ENCODE data around the gene LRP8. TPM values are rescaled to one million over a fixed set of nuclear protein-coding genes. Genes with fewer than 3 reads are reported as not detected.

Gene LRP8
- total RNA-seq, 2 donors from 2014 or later, result 39.8 to 43.7 TPM

DNA sequence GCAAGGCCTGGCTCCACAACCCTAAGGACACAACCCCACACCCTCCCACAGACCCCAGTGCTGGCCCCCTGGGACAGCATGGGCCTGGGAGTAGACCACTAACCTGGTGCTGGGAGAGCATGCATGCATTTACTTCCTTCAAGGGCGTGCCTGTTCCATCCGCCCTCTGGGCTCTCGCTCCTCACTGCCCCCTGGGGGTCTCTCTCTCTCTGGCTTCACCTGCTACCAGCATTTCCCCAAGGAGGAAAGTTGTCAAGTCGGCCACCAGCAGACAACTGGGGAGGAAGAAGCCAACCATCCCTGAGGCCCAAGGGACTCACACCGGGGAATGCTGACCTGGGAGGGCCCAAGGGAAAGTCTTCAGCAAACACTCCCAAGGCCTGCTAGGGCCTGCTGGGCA, 6.5 kb downstream of the LRP8 start:
- H3K27ac Mint-ChIP-seq, result peak overlapping the region in 1 of 2 donors; percentile 20
- ATAC-seq (no peak), DNase-seq (ENCODE audit: low spot score in 2 of 2) (no peak)
- H3K9me3 Mint-ChIP-seq, result no peaks in the 10 kb centered on the region
- H3K36me3 Mint-ChIP-seq, result peaks cover 21 to 24% of the 10 kb centered on the region in 2 donors

- H3K9me3 Mint-ChIP-seq, result no peaks in the 10 kb centered on the region
- H3K27ac Mint-ChIP-seq, result no peak overlapping the region
- peaks cover 15 to 20% of the 10 kb centered on the region in 2 donors for H3K36me3 Mint-ChIP-seq
- DNase-seq (ENCODE audit: low spot score in 2 of 2), result no peak
- no peak for ATAC-seq
Observed at GRCh38 chr1:53320646-53321045, 7.2 kb downstream of the LRP8 start.

- Mint-ChIP-seq H3K9me3 (no peaks in the 10 kb centered on the region), H3K36me3 (peaks cover 3 to 8% of the 10 kb centered on the region in 2 donors), H3K27ac (peak overlapping the region in 1 of 2 donors; percentile 47)
- ATAC-seq, result no peak
- DNase-seq (ENCODE audit: low spot score in 2 of 2), result no peak
Observed at GRCh38 chr1:53319296-53320101, 8.4 kb downstream of the LRP8 start.

GRCh38 chr1:53317646-53318539, 10.0 kb downstream of the LRP8 start:
- peaks cover 0 to 6% of the 10 kb centered on the region in 2 donors for H3K36me3 Mint-ChIP-seq
- no peaks in the 10 kb centered on the region for H3K9me3 Mint-ChIP-seq
- DNase-seq (ENCODE audit: low spot score in 2 of 2) (no peak), ATAC-seq (no peak)
- H3K27ac Mint-ChIP-seq, result peak overlapping the region in 1 of 2 donors; percentile 79

- no peaks in the 10 kb centered on the region for H3K9me3 Mint-ChIP-seq
- DNase-seq (ENCODE audit: low spot score in 2 of 2), result no peak
- no peak for ATAC-seq
- peak overlapping the region in 1 of 2 donors; percentile 79 for H3K27ac Mint-ChIP-seq
- H3K36me3 Mint-ChIP-seq, result peaks cover 0 to under 1% of the 10 kb centered on the region in 2 donors
Observed at GRCh38 chr1:53316766-53317581, 10.9 kb downstream of the LRP8 start.

DNA sequence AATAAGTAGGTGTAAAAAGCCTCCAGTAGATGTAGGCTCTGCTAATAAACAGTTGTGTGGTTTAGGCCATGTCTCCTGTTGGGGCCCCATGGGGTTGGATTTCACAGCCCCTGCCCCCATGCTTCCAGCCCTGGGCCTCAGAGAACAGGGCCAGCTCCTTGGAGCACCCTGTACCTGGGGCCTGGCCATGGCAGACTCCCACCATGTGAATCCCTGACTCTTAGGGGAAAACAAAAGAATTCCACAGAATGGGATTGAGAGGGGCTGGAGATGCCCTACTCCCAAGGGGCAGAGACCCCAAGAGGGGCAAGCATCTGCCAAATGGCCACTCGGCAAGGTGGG, 11.5 kb downstream of the LRP8 start:
- ATAC-seq (no peak), DNase-seq (ENCODE audit: low spot score in 2 of 2) (no peak)
- Mint-ChIP-seq H3K27ac (no peak overlapping the region), H3K36me3 (no peaks in the 10 kb centered on the region), H3K9me3 (no peaks in the 10 kb centered on the region)

- Mint-ChIP-seq H3K36me3 (no peaks in the 10 kb centered on the region), H3K27ac (peak overlapping the region; percentile 2 to 92), H3K9me3 (no peaks in the 10 kb centered on the region)
- DNase-seq (ENCODE audit: low spot score in 2 of 2) (no peak), ATAC-seq (no peak)
Observed at GRCh38 chr1:53315456-53316423, 12.1 kb downstream of the LRP8 start.

DNA sequence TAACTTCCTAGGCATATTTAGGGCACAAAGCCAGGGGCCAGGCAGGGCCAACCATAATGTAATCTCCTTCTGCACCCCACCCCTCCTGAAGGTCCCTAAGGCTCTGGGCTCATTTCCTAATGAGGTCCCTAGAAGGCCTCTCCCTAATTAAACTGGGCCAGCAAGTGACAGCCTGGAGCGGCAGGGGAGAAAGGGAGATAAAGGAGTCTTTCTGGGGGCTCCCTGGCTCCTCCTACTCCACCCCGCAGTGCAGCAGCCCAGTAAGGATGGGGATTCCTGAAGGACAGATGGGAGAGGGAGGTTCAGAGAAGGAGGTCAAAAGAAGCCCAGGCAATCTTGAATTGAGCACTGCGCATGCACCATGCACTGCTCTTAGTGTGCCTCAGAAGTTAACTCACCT, 12.8 kb downstream of the LRP8 start:
- no peaks in the 10 kb centered on the region for H3K36me3 Mint-ChIP-seq

DNA sequence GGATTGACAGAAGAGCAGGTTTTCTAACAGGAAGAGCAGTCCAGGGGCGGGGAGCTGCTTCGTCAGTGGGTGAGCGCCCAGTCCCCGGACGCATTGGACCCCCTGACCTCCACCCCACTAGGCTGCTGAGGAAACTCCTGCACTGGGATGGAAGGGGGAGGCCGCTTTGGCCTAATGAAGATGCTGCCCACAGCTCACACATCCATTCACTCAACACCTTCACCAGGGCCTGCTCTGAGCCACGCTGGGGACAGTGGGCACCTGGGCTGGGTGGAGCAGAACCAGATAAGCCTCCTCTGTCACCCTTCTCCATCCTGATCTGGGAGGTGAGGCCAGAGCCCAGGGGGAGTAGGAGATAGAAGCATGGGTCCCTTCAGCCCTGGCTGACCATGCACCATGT, 13.3 kb downstream of the LRP8 start:
- ATAC-seq (no peak), DNase-seq (ENCODE audit: low spot score in 2 of 2) (no peak)
- peak overlapping the region in 1 of 2 donors; percentile 85 for H3K27ac Mint-ChIP-seq
- no peaks in the 10 kb centered on the region for H3K9me3 Mint-ChIP-seq
- no peaks in the 10 kb centered on the region for H3K36me3 Mint-ChIP-seq

More for the DNA sequence above, 12.8 kb downstream of the LRP8 start:
- ATAC-seq, result no peak
- H3K9me3 Mint-ChIP-seq, result no peaks in the 10 kb centered on the region
- no peak for DNase-seq (ENCODE audit: low spot score in 2 of 2)
- peak overlapping the region; percentile 2 to 50 for H3K27ac Mint-ChIP-seq

DNA sequence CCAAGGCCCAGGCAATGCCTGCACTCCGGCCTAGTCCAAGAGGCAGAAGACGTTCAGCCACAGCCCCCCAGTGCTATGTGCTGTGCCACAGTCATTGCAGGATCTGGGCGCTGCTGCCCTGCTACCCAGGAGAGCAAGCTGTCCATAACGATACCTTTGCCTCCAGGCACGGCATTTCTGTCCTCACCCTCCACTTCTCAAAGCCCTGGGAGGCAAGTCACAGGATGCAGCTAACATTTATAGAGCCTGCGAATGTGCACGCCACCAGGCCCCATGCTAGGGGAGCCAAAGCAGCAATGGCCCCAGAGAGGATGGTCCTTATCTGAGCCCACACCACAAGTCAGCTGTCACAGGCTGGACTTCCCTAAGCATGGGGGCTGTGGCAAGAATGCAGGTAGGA, 13.8 kb downstream of the LRP8 start:
- DNase-seq (ENCODE audit: low spot score in 2 of 2), result no peak
- H3K27ac Mint-ChIP-seq, result peak overlapping the region in 1 of 2 donors; percentile 85
- no peaks in the 10 kb centered on the region for H3K36me3 Mint-ChIP-seq
- ATAC-seq, result no peak
- no peaks in the 10 kb centered on the region for H3K9me3 Mint-ChIP-seq

DNA sequence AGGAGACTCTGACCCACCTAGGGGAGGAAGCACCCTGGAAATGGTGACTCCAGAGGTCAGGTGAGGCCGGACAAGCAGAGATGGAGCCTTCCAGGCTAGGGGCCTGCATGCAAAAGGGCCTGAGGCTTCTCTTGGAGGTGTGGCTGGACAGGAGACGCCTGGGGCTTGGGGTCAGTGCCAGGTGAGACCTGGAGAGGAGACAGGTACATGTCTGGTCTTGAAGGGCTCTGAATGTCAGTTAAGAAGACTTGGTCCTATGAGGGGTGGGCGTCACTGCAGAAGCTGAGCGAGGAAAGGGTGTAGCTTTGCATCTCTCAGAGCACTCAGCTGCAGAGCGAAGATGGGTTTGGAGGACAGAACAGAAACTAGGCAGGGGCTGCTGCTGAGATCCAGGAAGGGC, 14.3 kb downstream of the LRP8 start:
- DNase-seq (ENCODE audit: low spot score in 2 of 2) (no peak), ATAC-seq (no peak)
- H3K9me3 Mint-ChIP-seq, result no peaks in the 10 kb centered on the region
- H3K27ac Mint-ChIP-seq, result peak overlapping the region in 1 of 2 donors; percentile 89
- no peaks in the 10 kb centered on the region for H3K36me3 Mint-ChIP-seq

DNA sequence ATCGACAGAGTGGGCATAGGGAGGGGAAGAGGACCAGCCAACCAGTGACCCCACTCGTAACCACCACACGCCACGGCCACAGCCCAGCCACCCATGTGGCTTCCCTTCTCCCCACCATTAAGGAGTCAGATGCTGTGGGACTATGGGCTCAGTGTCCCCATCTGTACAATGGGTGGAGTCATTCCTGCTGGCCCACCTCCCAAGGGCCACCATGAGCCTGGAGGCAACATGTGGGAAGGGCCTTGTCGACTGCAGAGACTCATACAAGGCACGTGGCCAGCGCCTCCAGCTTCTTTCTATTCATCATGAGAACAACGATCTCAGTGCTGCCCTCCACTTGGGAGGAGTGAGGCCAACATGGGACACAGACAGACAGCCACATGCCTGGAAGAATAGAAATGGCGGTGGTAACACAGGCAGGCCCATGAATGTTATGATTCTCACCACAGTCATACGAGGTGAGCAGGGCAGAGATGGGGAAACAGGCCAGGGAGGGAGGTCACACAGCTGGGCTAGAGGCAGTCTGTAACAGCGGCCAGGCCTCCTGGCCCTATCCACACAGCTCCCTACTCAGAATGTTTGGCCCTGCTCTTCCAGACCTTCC, 16.1 kb downstream of the LRP8 start:
- no peak for DNase-seq (ENCODE audit: low spot score in 2 of 2)
- Mint-ChIP-seq H3K9me3 (no peaks in the 10 kb centered on the region), H3K27ac (peak overlapping the region in 1 of 2 donors; percentile 26), H3K36me3 (no peaks in the 10 kb centered on the region)
- ATAC-seq, result no peak

GRCh38 chr1:53310847-53311681, 16.8 kb downstream of the LRP8 start:
- H3K9me3 Mint-ChIP-seq, result no peaks in the 10 kb centered on the region
- H3K27ac Mint-ChIP-seq, result peak overlapping the region; percentile 26 to 74
- H3K36me3 Mint-ChIP-seq, result no peaks in the 10 kb centered on the region
- no peak for ATAC-seq
- DNase-seq (ENCODE audit: low spot score in 2 of 2), result no peak

- ATAC-seq (no peak), DNase-seq (ENCODE audit: low spot score in 2 of 2) (no peak)
- Mint-ChIP-seq H3K36me3 (no peaks in the 10 kb centered on the region), H3K27ac (peak overlapping the region in 1 of 2 donors; percentile 84), H3K9me3 (no peaks in the 10 kb centered on the region)
Observed at GRCh38 chr1:53309802-53310201, 18.1 kb downstream of the LRP8 start.

GRCh38 chr1:53308506-53308905, 19.4 kb downstream of the LRP8 start:
- Mint-ChIP-seq H3K9me3 (no peaks in the 10 kb centered on the region), H3K27ac (no peak overlapping the region), H3K36me3 (no peaks in the 10 kb centered on the region)
- DNase-seq (ENCODE audit: low spot score in 2 of 2) (no peak), ATAC-seq (no peak)

Data from activated naive CD4-positive, alpha-beta T cell treated with anti-CD3 and anti-CD28 coated beads, Interleukin-2, amount 50 U/mL, for 72 hours (primary cell).